GM12891 (cell line): ENCODE data around the gene CDCP2.

Source experiments
- POLR2A ChIP-seq: IDR thresholded peaks from 2 replicates; pipeline ENCODE4 v1.6.1; 2011; ENCODE audit warnings: low read depth, low read length, control low read depth
- POLR2AphosphoS5 ChIP-seq: IDR thresholded peaks from 2 replicates; pipeline ENCODE4 v1.6.1; 2011; ENCODE audit warnings: low read depth, low read length, control low read depth
- SPI1 ChIP-seq: IDR thresholded peaks from 2 replicates; pipeline ENCODE4 v1.6.1; 2011; ENCODE audit warnings: low read depth, low read length, control low read depth
- TAF1 ChIP-seq: IDR thresholded peaks from 2 replicates; pipeline ENCODE4 v1.6.1; 2011; ENCODE audit warnings: low read depth, low read length, control low read depth

DNA sequence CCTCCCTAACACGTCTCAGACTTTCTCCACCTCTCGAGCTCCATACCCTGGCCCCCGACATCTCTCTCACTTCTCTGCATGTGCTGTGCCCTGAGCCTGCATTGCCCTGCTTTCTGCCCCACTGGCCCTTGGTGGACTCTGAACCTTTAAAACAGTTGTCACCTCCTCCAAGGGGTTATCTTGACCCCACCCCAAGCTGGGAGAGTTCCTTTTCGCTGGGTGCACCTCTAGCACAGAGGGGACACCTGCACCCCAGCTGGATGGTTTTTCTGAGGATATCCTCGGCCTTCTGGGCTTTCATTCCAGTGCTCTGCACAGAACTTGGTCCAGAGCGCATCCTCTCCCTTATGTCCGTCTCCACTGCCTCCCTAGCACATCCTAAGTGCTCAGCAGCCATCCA is 4.2 kb upstream of the CDCP2 start:
- TF ChIP-seq POLR2A: no peak
- TF ChIP-seq TAF1: no peak
- no peak for TF ChIP-seq POLR2AphosphoS5
- no peak for TF ChIP-seq SPI1
